ENCODE data around the gene C1QTNF6. TPM values are rescaled to one million over a fixed set of nuclear protein-coding genes. Genes with fewer than 3 reads are reported as not detected.

Gene C1QTNF6
- total RNA-seq, 1 experiment from 2014 or later = 15.2 TPM

DNA sequence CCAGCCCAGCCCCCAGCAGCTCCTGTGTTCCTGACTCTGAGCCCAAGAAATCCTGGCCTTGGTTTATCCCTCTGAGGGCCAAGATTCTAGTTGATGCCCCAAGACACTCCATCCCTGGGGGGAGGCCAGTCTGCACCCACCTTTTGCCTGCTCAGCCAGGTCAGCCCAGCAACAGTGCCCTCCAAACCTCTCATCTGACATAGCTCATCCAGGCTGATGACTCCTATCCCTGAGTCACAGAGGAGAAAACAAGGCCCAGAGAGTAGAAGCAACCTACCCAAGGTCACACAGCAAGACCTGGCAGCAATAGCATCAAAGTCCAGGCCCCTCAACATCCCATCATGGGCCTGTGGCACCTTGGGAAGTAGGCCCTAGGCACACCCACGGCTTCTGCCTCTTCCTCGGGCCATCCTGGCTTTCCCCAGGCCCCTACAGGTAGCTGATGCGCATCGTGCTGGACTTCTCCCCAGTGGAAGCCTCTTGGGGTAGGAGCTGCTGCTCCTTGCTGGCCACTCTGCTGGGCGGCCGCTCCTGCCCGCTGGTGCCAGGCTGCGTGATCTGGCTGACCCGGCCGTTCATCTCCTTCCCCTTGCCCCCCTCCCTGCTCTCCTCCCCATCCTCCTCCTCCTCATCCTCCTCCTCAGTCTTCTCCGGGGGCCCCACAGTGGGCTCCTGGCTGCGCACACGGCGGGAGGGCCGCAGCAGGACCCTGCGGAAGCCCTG is 18.2 kb upstream of the C1QTNF6 start:
- H3K36me3 ChIP-seq (ENCODE audit: control insufficient read depth in 1 of 2, insufficient read depth in 2 of 2, low read length in 2 of 2) = no peaks in the 10 kb centered on the region
- no peak overlapping the region for H3K4me2 ChIP-seq (ENCODE audit: low read length)
- no peaks in the 10 kb centered on the region for H3K79me2 ChIP-seq (ENCODE audit: insufficient read depth, low read length)
- no peak overlapping the region for H2AFZ ChIP-seq (ENCODE audit: low read depth, low read length, poor library complexity, severe bottlenecking)
- intact Hi-C loops (cut with micrococcal nuclease) = no loop called here
- ATAC-seq = no peak
- no peaks in the 10 kb centered on the region for H3K4me1 ChIP-seq (ENCODE audit: control insufficient read depth in 1 of 2, insufficient read depth in 2 of 2, low read length in 2 of 2)
- ChIA-PET CTCF (no interaction called here), RAD21 (ENCODE audit: low non-redundant PET in 1 of 2, low total read pairs in 2 of 2, uncharacterized antibody in 2 of 2, unreplicated experiment in 2 of 2) (no interaction called here), POLR2A (no interaction called here)
- no peak overlapping the region for H3K4me3 ChIP-seq (replicated peaks in 1 of 2; ENCODE audit: low read depth in 1 of 2, low read length in 2 of 2)
- no TSS peak for BruUV-seq (replicated peaks)
- TF ChIP-seq CEBPB (IDR thresholded peaks at IDR 0.05; ENCODE audit: low read depth) = no peak
- TF ChIP-seq TCF7L2 (IDR thresholded peaks at IDR 0.05; ENCODE audit: borderline replicate concordance, extremely low read depth, insufficient read depth, insufficient read length) = no peak
- TF ChIP-seq EZH2phosphoT487 (IDR thresholded peaks at IDR 0.05; ENCODE audit: borderline replicate concordance) = no peak
- no peak for TF ChIP-seq YY1 (IDR thresholded peaks at IDR 0.05; ENCODE audit: extremely low read depth, insufficient replicate concordance, low read depth, low read length)
- no peak for TF ChIP-seq SIN3A (IDR thresholded peaks at IDR 0.05; ENCODE audit: low read depth)
- TF ChIP-seq, protein P1, sequence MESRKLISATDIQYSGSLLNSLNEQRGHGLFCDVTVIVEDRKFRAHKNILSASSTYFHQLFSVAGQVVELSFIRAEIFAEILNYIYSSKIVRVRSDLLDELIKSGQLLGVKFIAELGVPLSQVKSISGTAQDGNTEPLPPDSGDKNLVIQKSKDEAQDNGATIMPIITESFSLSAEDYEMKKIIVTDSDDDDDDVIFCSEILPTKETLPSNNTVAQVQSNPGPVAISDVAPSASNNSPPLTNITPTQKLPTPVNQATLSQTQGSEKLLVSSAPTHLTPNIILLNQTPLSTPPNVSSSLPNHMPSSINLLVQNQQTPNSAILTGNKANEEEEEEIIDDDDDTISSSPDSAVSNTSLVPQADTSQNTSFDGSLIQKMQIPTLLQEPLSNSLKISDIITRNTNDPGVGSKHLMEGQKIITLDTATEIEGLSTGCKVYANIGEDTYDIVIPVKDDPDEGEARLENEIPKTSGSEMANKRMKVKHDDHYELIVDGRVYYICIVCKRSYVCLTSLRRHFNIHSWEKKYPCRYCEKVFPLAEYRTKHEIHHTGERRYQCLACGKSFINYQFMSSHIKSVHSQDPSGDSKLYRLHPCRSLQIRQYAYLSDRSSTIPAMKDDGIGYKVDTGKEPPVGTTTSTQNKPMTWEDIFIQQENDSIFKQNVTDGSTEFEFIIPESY (IDR thresholded peaks at IDR 0.05; ENCODE audit: extremely low read depth, insufficient replicate concordance, low read length) = no peak
- TF ChIP-seq, protein P2, sequence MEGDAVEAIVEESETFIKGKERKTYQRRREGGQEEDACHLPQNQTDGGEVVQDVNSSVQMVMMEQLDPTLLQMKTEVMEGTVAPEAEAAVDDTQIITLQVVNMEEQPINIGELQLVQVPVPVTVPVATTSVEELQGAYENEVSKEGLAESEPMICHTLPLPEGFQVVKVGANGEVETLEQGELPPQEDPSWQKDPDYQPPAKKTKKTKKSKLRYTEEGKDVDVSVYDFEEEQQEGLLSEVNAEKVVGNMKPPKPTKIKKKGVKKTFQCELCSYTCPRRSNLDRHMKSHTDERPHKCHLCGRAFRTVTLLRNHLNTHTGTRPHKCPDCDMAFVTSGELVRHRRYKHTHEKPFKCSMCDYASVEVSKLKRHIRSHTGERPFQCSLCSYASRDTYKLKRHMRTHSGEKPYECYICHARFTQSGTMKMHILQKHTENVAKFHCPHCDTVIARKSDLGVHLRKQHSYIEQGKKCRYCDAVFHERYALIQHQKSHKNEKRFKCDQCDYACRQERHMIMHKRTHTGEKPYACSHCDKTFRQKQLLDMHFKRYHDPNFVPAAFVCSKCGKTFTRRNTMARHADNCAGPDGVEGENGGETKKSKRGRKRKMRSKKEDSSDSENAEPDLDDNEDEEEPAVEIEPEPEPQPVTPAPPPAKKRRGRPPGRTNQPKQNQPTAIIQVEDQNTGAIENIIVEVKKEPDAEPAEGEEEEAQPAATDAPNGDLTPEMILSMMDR (IDR thresholded peaks at IDR 0.05 in 2 of 3, conservative IDR thresholded peaks at IDR 0.05 in 1 of 3; ENCODE audit: borderline replicate concordance in 1 of 3, insufficient read depth in 1 of 3, low read depth in 2 of 3, low read length in 2 of 3) = no peak
- no peak for TF ChIP-seq SP1 (IDR thresholded peaks at IDR 0.05; ENCODE audit: low read depth)
- no peak for TF ChIP-seq EZH2 (IDR thresholded peaks at IDR 0.05)
- TF ChIP-seq, protein P3, sequence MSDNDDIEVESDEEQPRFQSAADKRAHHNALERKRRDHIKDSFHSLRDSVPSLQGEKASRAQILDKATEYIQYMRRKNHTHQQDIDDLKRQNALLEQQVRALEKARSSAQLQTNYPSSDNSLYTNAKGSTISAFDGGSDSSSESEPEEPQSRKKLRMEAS (IDR thresholded peaks at IDR 0.05) = no peak
- TF ChIP-seq, protein P4, sequence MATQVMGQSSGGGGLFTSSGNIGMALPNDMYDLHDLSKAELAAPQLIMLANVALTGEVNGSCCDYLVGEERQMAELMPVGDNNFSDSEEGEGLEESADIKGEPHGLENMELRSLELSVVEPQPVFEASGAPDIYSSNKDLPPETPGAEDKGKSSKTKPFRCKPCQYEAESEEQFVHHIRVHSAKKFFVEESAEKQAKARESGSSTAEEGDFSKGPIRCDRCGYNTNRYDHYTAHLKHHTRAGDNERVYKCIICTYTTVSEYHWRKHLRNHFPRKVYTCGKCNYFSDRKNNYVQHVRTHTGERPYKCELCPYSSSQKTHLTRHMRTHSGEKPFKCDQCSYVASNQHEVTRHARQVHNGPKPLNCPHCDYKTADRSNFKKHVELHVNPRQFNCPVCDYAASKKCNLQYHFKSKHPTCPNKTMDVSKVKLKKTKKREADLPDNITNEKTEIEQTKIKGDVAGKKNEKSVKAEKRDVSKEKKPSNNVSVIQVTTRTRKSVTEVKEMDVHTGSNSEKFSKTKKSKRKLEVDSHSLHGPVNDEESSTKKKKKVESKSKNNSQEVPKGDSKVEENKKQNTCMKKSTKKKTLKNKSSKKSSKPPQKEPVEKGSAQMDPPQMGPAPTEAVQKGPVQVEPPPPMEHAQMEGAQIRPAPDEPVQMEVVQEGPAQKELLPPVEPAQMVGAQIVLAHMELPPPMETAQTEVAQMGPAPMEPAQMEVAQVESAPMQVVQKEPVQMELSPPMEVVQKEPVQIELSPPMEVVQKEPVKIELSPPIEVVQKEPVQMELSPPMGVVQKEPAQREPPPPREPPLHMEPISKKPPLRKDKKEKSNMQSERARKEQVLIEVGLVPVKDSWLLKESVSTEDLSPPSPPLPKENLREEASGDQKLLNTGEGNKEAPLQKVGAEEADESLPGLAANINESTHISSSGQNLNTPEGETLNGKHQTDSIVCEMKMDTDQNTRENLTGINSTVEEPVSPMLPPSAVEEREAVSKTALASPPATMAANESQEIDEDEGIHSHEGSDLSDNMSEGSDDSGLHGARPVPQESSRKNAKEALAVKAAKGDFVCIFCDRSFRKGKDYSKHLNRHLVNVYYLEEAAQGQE (IDR thresholded peaks at IDR 0.05; ENCODE audit: low read depth) = no peak
- TF ChIP-seq JUND (IDR thresholded peaks at IDR 0.05) = no peak
- H3K9me2 ChIP-seq (ENCODE audit: insufficient read depth) = no peaks in the 10 kb centered on the region
- no peaks in the 10 kb centered on the region for H4K20me1 ChIP-seq (ENCODE audit: insufficient read depth)
- no peaks in the 10 kb centered on the region for H3K27me3 ChIP-seq (ENCODE audit: insufficient read depth, low read length)
- no peak for DNase-seq (ENCODE audit: low read depth, low spot score)
- no peaks in the 10 kb centered on the region for H3K9me3 ChIP-seq (ENCODE audit: control insufficient read depth in 1 of 2, insufficient read depth in 1 of 2, low read depth in 1 of 2, low read length in 2 of 2)
- H3K9ac ChIP-seq (ENCODE audit: low read length) = no peak overlapping the region
- no peak overlapping the region; the same call in 1 of the 2 replicates for H3K27ac ChIP-seq (ENCODE audit: low read depth, low read length)

Data from HCT116 (cell line).